ENCODE measurements around the gene MAVS. TPM values are rescaled to one million over a fixed set of nuclear protein-coding genes. Genes with fewer than 3 reads are reported as not detected.

Gene MAVS
- polyA plus RNA-seq, 1 of the 3 experiments (the other 2 are of a cell fraction), result 9.1 TPM

DNA sequence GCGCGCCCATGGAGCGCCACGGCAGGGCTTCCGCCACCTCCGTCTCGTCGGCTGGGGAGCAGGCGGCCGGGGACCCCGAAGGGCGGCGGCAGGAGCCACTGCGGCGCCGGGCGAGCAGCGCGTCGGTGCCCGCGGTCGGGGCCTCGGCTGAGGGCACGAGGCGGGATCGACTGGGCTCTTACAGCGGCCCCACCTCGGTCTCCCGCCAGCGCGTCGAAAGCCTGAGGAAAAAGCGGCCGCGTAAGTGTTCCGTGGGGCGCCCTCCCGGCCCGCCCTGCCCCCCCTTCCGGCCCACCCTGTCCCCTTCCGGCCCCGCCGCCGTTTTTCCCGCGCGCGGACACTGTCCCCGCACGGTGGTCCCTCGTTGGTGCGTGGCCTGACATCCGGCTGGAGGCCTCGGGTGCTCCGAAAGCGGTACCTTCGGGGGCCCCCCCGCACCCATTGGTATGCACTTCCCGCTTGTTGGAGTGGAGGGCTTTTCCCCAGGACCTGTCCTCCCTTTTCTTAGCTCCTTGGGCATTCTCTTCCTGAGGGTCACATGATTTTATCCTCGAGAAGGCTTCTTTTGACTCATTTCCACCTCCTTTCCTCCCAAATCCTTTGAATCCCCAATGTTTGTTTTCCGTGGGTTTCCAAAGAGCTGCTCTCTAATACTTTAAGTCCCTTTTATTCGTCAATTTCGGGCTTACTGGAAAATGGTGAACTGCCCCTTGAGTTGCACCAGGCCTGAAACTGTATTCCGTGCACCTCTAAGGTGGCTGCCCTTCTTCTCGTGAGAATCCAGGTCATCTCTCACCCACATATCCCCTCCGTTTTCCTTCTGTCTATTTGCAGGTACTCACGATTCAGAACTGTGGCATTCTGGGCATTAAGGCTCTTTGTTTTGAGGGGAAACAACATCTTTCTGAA, 43.1 kb downstream of the MAVS start:
- DNase-seq, result peak; percentile 81
- peaks cover 15% of the 10 kb centered on the region in 2 experiments for H3K4me1 ChIP-seq (ENCODE audit: control insufficient read depth in 1 of 2, insufficient read depth in 2 of 2, low read depth in 1 of 2, low read length in 1 of 2)
- peak overlapping the region; percentile 93 for H3K4me2 ChIP-seq
- peak overlapping the region; percentile 98 for H3K9ac ChIP-seq
- POLR2A ChIA-PET, result interaction anchor here (1.0 kb wide), 1 partner anchor 125 kb away, joined by 3 read pairs; the partner anchor contains the start of gene RNF24
- CTCF ChIA-PET, result interaction anchor here (0.7 to 2.3 kb wide), 4 partner anchors 21 to 196 kb away, joined by 3 to 14 read pairs (median 4); no protein-coding TSS in a partner anchor
- H2AFZ ChIP-seq (ENCODE audit: low read depth), result no peak overlapping the region
- H3F3A ChIP-seq (replicated peaks; ENCODE audit: insufficient read depth), result peaks cover 21% of the 10 kb centered on the region
- peaks cover 50% of the 10 kb centered on the region for H4K20me1 ChIP-seq (ENCODE audit: insufficient read depth)
- H3K27ac ChIP-seq (ENCODE audit: low read depth in 2 of 2, low read length in 1 of 2), result peak overlapping the region; percentile 81 to 96
- under 1% methylated on average over 31 of the region's 68 CpGs for WGBS (ENCODE audit: low lambda C conversion rate)
- 0 out of 2 replicates have a peak, but pooled peaks have one; percentile 9 for TF ChIP-seq TAF1 (IDR thresholded peaks at IDR 0.05; ENCODE audit: borderline replicate concordance, low read depth, low read length)
- peak; percentile 22; the same call in 1 of the 2 replicates for TF ChIP-seq USF1 (IDR thresholded peaks at IDR 0.05; ENCODE audit: borderline replicate concordance, low read depth)
- TF ChIP-seq, protein P1, sequence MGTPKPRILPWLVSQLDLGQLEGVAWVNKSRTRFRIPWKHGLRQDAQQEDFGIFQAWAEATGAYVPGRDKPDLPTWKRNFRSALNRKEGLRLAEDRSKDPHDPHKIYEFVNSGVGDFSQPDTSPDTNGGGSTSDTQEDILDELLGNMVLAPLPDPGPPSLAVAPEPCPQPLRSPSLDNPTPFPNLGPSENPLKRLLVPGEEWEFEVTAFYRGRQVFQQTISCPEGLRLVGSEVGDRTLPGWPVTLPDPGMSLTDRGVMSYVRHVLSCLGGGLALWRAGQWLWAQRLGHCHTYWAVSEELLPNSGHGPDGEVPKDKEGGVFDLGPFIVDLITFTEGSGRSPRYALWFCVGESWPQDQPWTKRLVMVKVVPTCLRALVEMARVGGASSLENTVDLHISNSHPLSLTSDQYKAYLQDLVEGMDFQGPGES (IDR thresholded peaks at IDR 0.05; ENCODE audit: low read depth, low read length), result no peak
- no peak; the same call in 1 of the 2 replicates for TF ChIP-seq MXI1 (IDR thresholded peaks at IDR 0.05; ENCODE audit: low read depth, low read length)
- peaks cover 96% of the 10 kb centered on the region for H3K79me2 ChIP-seq (ENCODE audit: insufficient read depth)
- H3K4me3 ChIP-seq (ENCODE audit: low read depth in 2 of 2, low read length in 1 of 2), result peak overlapping the region; percentile 81 to 100
- no peaks in the 10 kb centered on the region for H3K9me2 ChIP-seq
- H3K27me3 ChIP-seq (ENCODE audit: insufficient read depth), result no peaks in the 10 kb centered on the region
- no peaks in the 10 kb centered on the region for H3K9me3 ChIP-seq
- H3K36me3 ChIP-seq (replicated peaks in 1 of 2; ENCODE audit: control insufficient read depth in 1 of 2, insufficient read depth in 2 of 2, low read length in 1 of 2), result peaks cover 0 to 27% of the 10 kb centered on the region in 2 experiments

DNA sequence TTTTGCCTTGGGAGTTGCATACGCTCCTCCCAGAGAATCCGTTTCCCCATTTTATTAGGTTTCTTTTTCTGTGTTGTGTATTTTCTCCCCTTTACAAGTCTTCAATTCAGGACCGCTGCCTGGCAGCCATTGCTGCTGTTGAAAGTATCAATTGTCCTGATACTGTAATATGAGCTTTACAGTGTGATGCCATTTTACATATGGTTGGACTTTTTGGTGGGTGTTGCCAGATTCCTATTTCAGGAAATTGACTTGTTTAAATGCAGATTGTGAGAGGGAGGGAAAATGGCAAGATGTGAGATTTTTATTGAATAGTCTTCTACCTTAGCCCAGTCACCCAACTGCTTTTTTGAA, 43.7 kb downstream of the MAVS start:
- POLR2A ChIA-PET, result interaction anchor here (1.0 kb wide), 1 partner anchor 125 kb away, joined by 3 read pairs; the partner anchor contains the start of gene RNF24

More for the DNA sequence above, 43.7 kb downstream of the MAVS start:
- H3K27ac ChIP-seq (ENCODE audit: low read depth in 2 of 2, low read length in 1 of 2), result peak overlapping the region; percentile 69 to 96
- peaks cover 0 to 26% of the 10 kb centered on the region in 2 experiments for H3K36me3 ChIP-seq (replicated peaks in 1 of 2; ENCODE audit: control insufficient read depth in 1 of 2, insufficient read depth in 2 of 2, low read length in 1 of 2)
- DNase-seq, result no peak
- H3K79me2 ChIP-seq (ENCODE audit: insufficient read depth), result peaks cover 96% of the 10 kb centered on the region
- H3K27me3 ChIP-seq (ENCODE audit: insufficient read depth), result no peaks in the 10 kb centered on the region
- peak overlapping the region; percentile 93 for H3K4me2 ChIP-seq
- peaks cover 21% of the 10 kb centered on the region for H3F3A ChIP-seq (replicated peaks; ENCODE audit: insufficient read depth)
- peaks cover 15% of the 10 kb centered on the region in 2 experiments for H3K4me1 ChIP-seq (ENCODE audit: control insufficient read depth in 1 of 2, insufficient read depth in 2 of 2, low read depth in 1 of 2, low read length in 1 of 2)
- H2AFZ ChIP-seq (ENCODE audit: low read depth), result no peak overlapping the region
- peak overlapping the region; percentile 81 to 100 for H3K4me3 ChIP-seq (ENCODE audit: low read depth in 2 of 2, low read length in 1 of 2)
- no peaks in the 10 kb centered on the region for H3K9me2 ChIP-seq
- 2% methylated on average over 3 of the region's 3 CpGs for WGBS (ENCODE audit: low lambda C conversion rate)
- H3K9ac ChIP-seq, result peak overlapping the region; percentile 98
- CTCF ChIA-PET, result interaction anchor here (0.7 to 1.1 kb wide), 2 partner anchors 21 to 103 kb away, joined by 3 to 4 read pairs; no protein-coding TSS in a partner anchor
- no peaks in the 10 kb centered on the region for H3K9me3 ChIP-seq
- TF ChIP-seq EZH2phosphoT487 (IDR thresholded peaks at IDR 0.05; ENCODE audit: borderline replicate concordance, low read depth), result no peak
- no peak for TF ChIP-seq JUND (IDR thresholded peaks at IDR 0.05)
- peak; percentile 82; the same call in 1 of the 2 replicates for TF ChIP-seq YY1 (IDR thresholded peaks at IDR 0.05; ENCODE audit: low read depth)
- no peak for TF ChIP-seq NFIC (IDR thresholded peaks at IDR 0.05; ENCODE audit: borderline replicate concordance)
- TF ChIP-seq GATA2 (CRISPR knock-in tag; IDR thresholded peaks at IDR 0.05), result no peak
- TF ChIP-seq FOXJ3 (CRISPR knock-in tag; IDR thresholded peaks at IDR 0.05), result no peak
- TF ChIP-seq, protein P1 (IDR thresholded peaks at IDR 0.05; ENCODE audit: low read depth, low read length), result no peak
- no peak for TF ChIP-seq FOSL2 (IDR thresholded peaks at IDR 0.05; ENCODE audit: borderline replicate concordance, low read depth)
- no peak for TF ChIP-seq RXRA (IDR thresholded peaks at IDR 0.05; ENCODE audit: borderline replicate concordance, low read depth)
- TF ChIP-seq RCOR1 (IDR thresholded peaks at IDR 0.05; ENCODE audit: low read length), result no peak
- TF ChIP-seq POLR2AphosphoS5 (IDR thresholded peaks at IDR 0.05; ENCODE audit: low read depth, low read length), result 0 out of 2 replicates have a peak, but pooled peaks have one; percentile 7
- no peak for TF ChIP-seq PBX3 (IDR thresholded peaks at IDR 0.05)
- H4K20me1 ChIP-seq (ENCODE audit: insufficient read depth), result peaks cover 57% of the 10 kb centered on the region

All from SK-N-SH (cell line).